OCI-LY3 (cell line): ENCODE results near the gene PCK2.

Source experiments
- H2AFZ ChIP-seq: fragments of 200-600, 300-600 bp; shearing (Covaris generic); 2 replicates; pipeline ENCODE4 v1.6.0; 2014; ENCODE audit warnings: antibody characterized with exemption, low read depth, low read length
- H3K27ac ChIP-seq: fragments of 200-600, 300-600 bp; sonication (generic); 2 replicates; pipeline ENCODE4 v1.5.1; 2014; ENCODE audit warnings: mild to moderate bottlenecking, low read length, moderate library complexity, mixed read lengths
- H3K27me3 ChIP-seq: fragments of 200-600, 300-600 bp; sonication (generic); 2 replicates; pipeline ENCODE4 v1.6.1; 2014; ENCODE audit warnings: low read depth, low read length, mixed read lengths
- H3K36me3 ChIP-seq: fragments of 200-600, 300-600 bp; sonication (generic); replicated peaks from 2 replicates; pipeline ENCODE3; 2014; ENCODE audit warnings: low read depth, low read length, mixed read lengths
- H3K4me1 ChIP-seq: fragments of 300-600, 200-600 bp; sonication (generic); 2 replicates; pipeline ENCODE4 v1.6.1; 2014; ENCODE audit warnings: low read length, mixed read lengths
- H3K4me2 ChIP-seq: fragments of 200-600, 300-600 bp; sonication (generic); 2 replicates; pipeline ENCODE4 v1.6.1; 2014; ENCODE audit warnings: low read length, mixed read lengths
- H3K4me3 ChIP-seq: fragments of 300-600, 200-600 bp; sonication (generic); 2 replicates; pipeline ENCODE4 v1.5.1; 2014; ENCODE audit warnings: antibody characterized with exemption, mild to moderate bottlenecking, low read length, moderate library complexity
- H3K79me2 ChIP-seq: fragments of 300-600, 200-600 bp; shearing (Covaris generic); 2 replicates; pipeline ENCODE4 v1.6.1; 2014; ENCODE audit warnings: mild to moderate bottlenecking, low read length, mixed read lengths
- H3K9ac ChIP-seq: fragments of 300-600, 200-600 bp; shearing (Covaris generic); 2 replicates; pipeline ENCODE4 v1.6.0; 2014; ENCODE audit warnings: mild to moderate bottlenecking, low read length, moderate library complexity
- H3K9me3 ChIP-seq: fragments of 200-600, 300-600 bp; shearing (Covaris generic); 2 replicates; pipeline ENCODE4 v1.6.1; 2014; ENCODE audit warnings: low read length, mixed read lengths; ENCODE audit not compliant: insufficient read depth
- H4K20me1 ChIP-seq: fragments of 200-600, 300-600 bp; sonication (generic); 2 replicates; pipeline ENCODE4 v1.6.1; 2016; ENCODE audit warnings: low read length, mixed read lengths; ENCODE audit not compliant: insufficient read depth
- EZH2phosphoT487 ChIP-seq: fragments of 200-600 bp; shearing (Covaris generic); IDR thresholded peaks from 2 replicates; pipeline ENCODE4 v1.6.1; 2018; ENCODE audit warnings: antibody characterized with exemption, mixed run types, low read depth
- TF ChIP-seq, protein P1 (sequence below): fragments of 200-600, 300-600 bp; sonication (generic); IDR thresholded peaks from 2 replicates; pipeline ENCODE4 v1.5.1; 2014; ENCODE audit warnings: antibody characterized with exemption, low read length, low read depth

Gene PCK2

GRCh38 chr14:24113801-24114531 is 19.9 kb downstream of the PCK2 start:
- Histone ChIP-seq H3K27ac (peak overlapping the region; percentile 95), H3K9me3 (no peaks in the 10 kb centered on the region), H3K9ac (peak overlapping the region; percentile 96), H3K4me3 (peak overlapping the region; percentile 91), H4K20me1 (no peaks in the 10 kb centered on the region), H3K4me1 (peaks cover 10% of the 10 kb centered on the region), H3K4me2 (peak overlapping the region; percentile 89), H3K36me3 (peaks cover 17% of the 10 kb centered on the region), H3K79me2 (peaks cover 12% of the 10 kb centered on the region; the same call in 1 of the 2 replicates), H2AFZ (peak overlapping the region; percentile 76), H3K27me3 (no peaks in the 10 kb centered on the region)
- no peak for TF ChIP-seq EZH2phosphoT487
- TF ChIP-seq, protein P1, sequence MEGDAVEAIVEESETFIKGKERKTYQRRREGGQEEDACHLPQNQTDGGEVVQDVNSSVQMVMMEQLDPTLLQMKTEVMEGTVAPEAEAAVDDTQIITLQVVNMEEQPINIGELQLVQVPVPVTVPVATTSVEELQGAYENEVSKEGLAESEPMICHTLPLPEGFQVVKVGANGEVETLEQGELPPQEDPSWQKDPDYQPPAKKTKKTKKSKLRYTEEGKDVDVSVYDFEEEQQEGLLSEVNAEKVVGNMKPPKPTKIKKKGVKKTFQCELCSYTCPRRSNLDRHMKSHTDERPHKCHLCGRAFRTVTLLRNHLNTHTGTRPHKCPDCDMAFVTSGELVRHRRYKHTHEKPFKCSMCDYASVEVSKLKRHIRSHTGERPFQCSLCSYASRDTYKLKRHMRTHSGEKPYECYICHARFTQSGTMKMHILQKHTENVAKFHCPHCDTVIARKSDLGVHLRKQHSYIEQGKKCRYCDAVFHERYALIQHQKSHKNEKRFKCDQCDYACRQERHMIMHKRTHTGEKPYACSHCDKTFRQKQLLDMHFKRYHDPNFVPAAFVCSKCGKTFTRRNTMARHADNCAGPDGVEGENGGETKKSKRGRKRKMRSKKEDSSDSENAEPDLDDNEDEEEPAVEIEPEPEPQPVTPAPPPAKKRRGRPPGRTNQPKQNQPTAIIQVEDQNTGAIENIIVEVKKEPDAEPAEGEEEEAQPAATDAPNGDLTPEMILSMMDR, result no peak

GRCh38 chr14:24114532-24115421 is 20.7 kb downstream of the PCK2 start, which contains the start of the genes DCAF11 and NRL:
DCAF11 (plus strand) TSS chr14:24114777; CDS start chr14:24115595, 818 bp downstream.
NRL (minus strand) TSS chr14:24114949; CDS start chr14:24082848, 32,101 bp downstream.
- H3K27me3 ChIP-seq, result no peaks in the 10 kb centered on the region
- H3K36me3 ChIP-seq, result peaks cover 22% of the 10 kb centered on the region
- H4K20me1 ChIP-seq, result no peaks in the 10 kb centered on the region
- H3K4me2 ChIP-seq, result peak within 1 kb of the TSS; percentile 91
- peak within 1 kb of the TSS; percentile 96 for H3K9ac ChIP-seq
- peak within 1 kb of the TSS; percentile 76 for H2AFZ ChIP-seq
- peaks cover 8% of the 10 kb centered on the region for H3K4me1 ChIP-seq
- peak within 1 kb of the TSS; percentile 91 for H3K4me3 ChIP-seq
- peaks cover 12% of the 10 kb centered on the region; the same call in 1 of the 2 replicates for H3K79me2 ChIP-seq
- no peaks in the 10 kb centered on the region for H3K9me3 ChIP-seq
- peak within 1 kb of the TSS; percentile 95 for H3K27ac ChIP-seq
- TF ChIP-seq, protein P1, result no peak
- TF ChIP-seq EZH2phosphoT487, result no peak

DNA sequence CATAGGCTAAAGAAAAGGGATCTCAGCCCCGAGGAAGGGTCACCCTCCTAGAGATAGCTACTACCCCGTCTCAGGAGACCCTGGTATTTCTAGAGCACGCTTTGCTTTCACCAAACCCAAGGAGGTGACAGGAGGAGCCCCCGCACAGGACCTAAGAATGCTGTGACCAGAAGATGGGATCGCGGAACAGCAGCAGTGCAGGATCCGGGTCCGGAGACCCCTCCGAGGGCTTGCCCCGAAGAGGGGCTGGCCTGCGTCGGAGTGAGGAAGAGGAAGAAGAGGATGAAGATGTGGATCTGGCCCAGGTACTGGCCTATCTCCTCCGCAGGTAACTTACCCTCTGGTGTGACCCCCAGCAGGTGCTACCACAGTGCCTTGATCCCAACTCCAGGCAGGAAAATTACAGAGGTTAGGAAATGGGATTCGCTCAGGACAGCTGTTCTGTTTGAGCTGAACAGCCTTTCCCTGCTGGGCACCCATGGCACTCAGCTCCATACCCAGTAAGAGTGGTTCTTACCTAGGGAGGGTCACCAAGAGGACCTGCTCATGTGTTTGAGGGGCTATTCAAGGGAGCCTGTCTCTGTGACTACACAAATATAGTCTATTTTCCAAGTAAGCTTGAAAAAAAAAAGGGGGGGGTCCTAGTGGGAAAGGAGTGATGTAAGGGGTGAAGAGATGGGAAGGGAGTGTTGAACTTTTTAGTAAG is 21.5 kb downstream of the PCK2 start:
- TF ChIP-seq EZH2phosphoT487, result no peak
- TF ChIP-seq, protein P1, result no peak
- H3K4me2 ChIP-seq, result peak overlapping the region; percentile 91
- peaks cover 12% of the 10 kb centered on the region; the same call in 1 of the 2 replicates for H3K79me2 ChIP-seq
- H3K4me3 ChIP-seq, result peak overlapping the region; percentile 91
- H3K27me3 ChIP-seq, result no peaks in the 10 kb centered on the region
- H3K4me1 ChIP-seq, result peaks cover 8% of the 10 kb centered on the region
- H3K9ac ChIP-seq, result peak overlapping the region; percentile 75
- peaks cover 24% of the 10 kb centered on the region for H3K36me3 ChIP-seq
- H2AFZ ChIP-seq, result peak overlapping the region; percentile 40; the same call in 1 of the 2 replicates
- no peaks in the 10 kb centered on the region for H3K9me3 ChIP-seq
- no peaks in the 10 kb centered on the region for H4K20me1 ChIP-seq
- peak overlapping the region; percentile 8; the same call in 1 of the 2 replicates for H3K27ac ChIP-seq
